CD4-positive, alpha-beta T cell treated with Interleukin-1 beta for 1 hour (primary cell): ENCODE measurements around the gene SIGLEC1.

ENCODE experiments used
- DNase-seq, 2 donors: peaks; one replicate each; pipeline ENCODE4 v3.0.0-alpha.2; 2020 to 2022

Gene SIGLEC1

GRCh38 chr20:3727401-3728021, 15.1 kb upstream of the SIGLEC1 start:
- DNase-seq = no peak

GRCh38 chr20:3724356-3724755, 12.0 kb upstream of the SIGLEC1 start:
- no peak for DNase-seq

- no peak for DNase-seq
Observed at GRCh38 chr20:3723284-3723683, 10.9 kb upstream of the SIGLEC1 start.

GRCh38 chr20:3721912-3722311, 9.5 kb upstream of the SIGLEC1 start:
- no peak for DNase-seq

GRCh38 chr20:3720626-3721025, 8.2 kb upstream of the SIGLEC1 start:
- no peak for DNase-seq

- DNase-seq = no peak
Observed at GRCh38 chr20:3720068-3720467, 7.7 kb upstream of the SIGLEC1 start.

GRCh38 chr20:3719046-3719445, 6.6 kb upstream of the SIGLEC1 start:
- no peak for DNase-seq

GRCh38 chr20:3716195-3716834, 3.9 kb upstream of the SIGLEC1 start:
- peak; percentile 14 to 24 for DNase-seq

- DNase-seq = peak in 1 of 2 donors; percentile 26
Observed at GRCh38 chr20:3714092-3714491, 1.7 kb upstream of the SIGLEC1 start.

GRCh38 chr20:3711484-3711941, 887 bp downstream of the SIGLEC1 start:
- no peak for DNase-seq

- DNase-seq = peak; percentile 58 to 69
Observed at GRCh38 chr20:3710703-3711483, 1.5 kb downstream of the SIGLEC1 start.

GRCh38 chr20:3710011-3710466, 2.4 kb downstream of the SIGLEC1 start:
- DNase-seq = no peak

- no peak for DNase-seq
Observed at GRCh38 chr20:3707508-3707899, 4.9 kb downstream of the SIGLEC1 start.

- no peak for DNase-seq
Observed at GRCh38 chr20:3706774-3707507, 5.5 kb downstream of the SIGLEC1 start.

GRCh38 chr20:3705970-3706739, 6.2 kb downstream of the SIGLEC1 start:
- DNase-seq = no peak

- DNase-seq = no peak
Observed at GRCh38 chr20:3705491-3705969, 6.9 kb downstream of the SIGLEC1 start.

GRCh38 chr20:3704087-3704486, 8.3 kb downstream of the SIGLEC1 start:
- DNase-seq = no peak

- no peak for DNase-seq
Observed at GRCh38 chr20:3702611-3703391, 9.6 kb downstream of the SIGLEC1 start.

GRCh38 chr20:3701061-3701998, 11.1 kb downstream of the SIGLEC1 start:
- DNase-seq = no peak

GRCh38 chr20:3699037-3699436, 13.4 kb downstream of the SIGLEC1 start:
- no peak for DNase-seq
